HL-60/S4 (cell line): Measurements from ENCODE around the gene HABP4.

ENCODE experiments used
- in situ Hi-C: fragments of 300-500 bp; cut with MboI; formaldehyde crosslinking; loops from 2 replicates; pipeline ENCODE4 v1.14.3; 2022; ENCODE audit warnings: low sequenced_read_pairs

Gene HABP4, protein sequence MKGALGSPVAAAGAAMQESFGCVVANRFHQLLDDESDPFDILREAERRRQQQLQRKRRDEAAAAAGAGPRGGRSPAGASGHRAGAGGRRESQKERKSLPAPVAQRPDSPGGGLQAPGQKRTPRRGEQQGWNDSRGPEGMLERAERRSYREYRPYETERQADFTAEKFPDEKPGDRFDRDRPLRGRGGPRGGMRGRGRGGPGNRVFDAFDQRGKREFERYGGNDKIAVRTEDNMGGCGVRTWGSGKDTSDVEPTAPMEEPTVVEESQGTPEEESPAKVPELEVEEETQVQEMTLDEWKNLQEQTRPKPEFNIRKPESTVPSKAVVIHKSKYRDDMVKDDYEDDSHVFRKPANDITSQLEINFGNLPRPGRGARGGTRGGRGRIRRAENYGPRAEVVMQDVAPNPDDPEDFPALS

GRCh38 chr9:96449845-96450612, at the start of gene HABP4:
Gene HABP4 (plus strand): TSS chr9:96450169. CDS start chr9:96450280, 111 bp downstream.
- in situ Hi-C loops: loop anchor here (10.0 kb wide), 1 partner anchor 215 kb away; no protein-coding TSS in a partner anchor

DNA sequence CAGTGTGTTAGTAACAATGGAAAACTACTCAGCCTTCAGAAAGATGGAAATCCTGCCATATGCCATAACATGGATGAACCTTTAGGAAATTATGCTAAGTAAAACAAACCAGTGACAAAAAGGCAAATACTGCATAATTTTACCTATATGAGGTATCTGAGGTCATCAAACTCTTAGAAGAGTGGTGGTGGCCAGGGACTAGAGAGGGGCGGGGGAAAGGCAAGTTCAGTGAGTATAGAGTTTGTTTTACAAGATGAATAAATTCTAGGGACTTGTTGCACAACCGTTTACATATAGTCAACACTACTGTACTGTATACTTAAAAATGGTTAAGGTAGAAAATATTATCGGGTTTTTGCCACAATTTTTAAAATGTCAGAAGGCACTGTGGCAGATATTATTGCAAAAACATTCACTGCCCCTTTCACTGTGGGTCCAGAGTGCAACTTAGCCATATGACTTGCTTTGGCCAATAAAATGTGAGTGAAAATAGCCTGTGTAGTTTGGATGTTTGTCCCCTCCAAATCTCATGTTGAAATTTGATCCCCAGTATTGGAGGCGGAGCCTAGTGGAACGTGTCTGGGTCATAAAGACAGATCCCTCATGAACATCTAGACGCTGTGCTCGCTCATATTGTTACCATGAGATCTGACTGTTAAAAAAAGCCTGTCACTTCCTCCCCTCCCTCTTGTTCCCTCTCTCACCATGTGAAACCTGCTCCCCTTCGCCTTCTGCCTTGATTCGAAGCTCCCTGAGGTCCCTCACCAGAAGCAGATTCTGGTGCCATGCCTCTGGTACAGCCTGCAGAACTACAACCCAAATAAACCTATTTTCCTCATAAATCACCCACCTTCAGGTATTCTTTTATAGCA, 41.3 kb upstream of the HABP4 start:
- in situ Hi-C loops: no loop called here

DNA sequence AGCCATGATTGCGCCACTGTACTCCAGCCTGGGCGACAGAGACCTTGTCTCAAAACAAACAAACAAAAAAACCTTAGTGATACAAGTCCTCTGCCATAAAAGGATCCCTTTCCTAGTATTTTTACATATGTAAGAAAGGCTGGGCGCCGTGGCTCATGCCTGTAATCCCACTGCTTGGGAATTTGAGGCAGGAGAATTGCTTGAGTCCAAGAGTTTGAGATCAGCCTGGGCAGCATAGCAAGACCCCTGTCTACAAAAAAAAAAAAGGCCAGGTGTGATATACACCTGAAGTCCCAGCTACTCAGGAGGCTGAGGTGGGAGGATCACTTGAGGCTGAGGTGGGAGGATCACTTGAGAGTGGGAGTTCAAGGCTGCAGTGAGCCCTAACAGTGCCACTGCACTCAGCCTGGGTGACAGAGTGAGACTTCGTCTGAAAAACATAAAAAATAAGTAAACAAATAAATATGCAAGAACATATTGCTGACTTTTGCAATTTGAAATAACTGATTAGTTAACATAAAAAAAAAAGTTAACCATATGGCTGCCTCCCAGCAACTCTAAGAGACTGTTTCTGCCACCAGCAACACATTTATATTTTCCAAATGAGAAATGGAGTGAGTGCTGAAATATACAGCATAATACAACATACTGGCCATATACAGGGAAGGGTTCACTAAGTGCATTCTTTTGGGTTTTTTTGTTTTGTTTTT, 38.7 kb upstream of the HABP4 start:
- in situ Hi-C loops: no loop called here

GRCh38 chr9:96412174-96412913, 37.6 kb upstream of the HABP4 start:
- in situ Hi-C loops: no loop called here

GRCh38 chr9:96413302-96414221, 36.4 kb upstream of the HABP4 start:
- in situ Hi-C loops: no loop called here

DNA sequence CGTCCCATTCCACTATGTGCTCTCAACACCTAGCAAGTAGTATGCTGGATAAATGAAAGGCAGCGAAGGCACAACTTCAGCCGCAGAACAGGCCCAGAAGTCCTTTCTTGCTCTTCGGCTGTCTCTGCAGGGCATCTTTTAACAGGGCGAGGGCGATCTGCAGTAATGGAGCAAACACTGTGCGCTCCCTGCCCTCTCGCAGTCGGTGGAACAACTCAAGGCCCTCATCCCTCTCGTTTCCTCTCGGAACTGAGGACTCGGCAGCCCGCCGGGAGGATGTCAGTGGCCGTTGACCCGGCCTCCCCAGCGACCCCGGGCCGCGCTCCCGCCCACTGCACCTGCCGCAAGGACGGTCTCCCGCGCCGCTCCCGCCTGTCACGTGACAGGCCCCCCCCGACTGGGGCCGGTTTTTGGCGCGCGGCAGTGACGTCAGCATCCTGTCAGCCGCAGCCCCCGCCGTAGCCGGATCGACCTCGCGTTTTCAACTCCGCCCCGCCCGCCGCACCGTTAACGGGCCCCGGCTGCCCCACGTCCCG, 32.9 kb upstream of the HABP4 start:
- in situ Hi-C loops: no loop called here

GRCh38 chr9:96417661-96418082, 32.3 kb upstream of the HABP4 start:
- in situ Hi-C loops: no loop called here

DNA sequence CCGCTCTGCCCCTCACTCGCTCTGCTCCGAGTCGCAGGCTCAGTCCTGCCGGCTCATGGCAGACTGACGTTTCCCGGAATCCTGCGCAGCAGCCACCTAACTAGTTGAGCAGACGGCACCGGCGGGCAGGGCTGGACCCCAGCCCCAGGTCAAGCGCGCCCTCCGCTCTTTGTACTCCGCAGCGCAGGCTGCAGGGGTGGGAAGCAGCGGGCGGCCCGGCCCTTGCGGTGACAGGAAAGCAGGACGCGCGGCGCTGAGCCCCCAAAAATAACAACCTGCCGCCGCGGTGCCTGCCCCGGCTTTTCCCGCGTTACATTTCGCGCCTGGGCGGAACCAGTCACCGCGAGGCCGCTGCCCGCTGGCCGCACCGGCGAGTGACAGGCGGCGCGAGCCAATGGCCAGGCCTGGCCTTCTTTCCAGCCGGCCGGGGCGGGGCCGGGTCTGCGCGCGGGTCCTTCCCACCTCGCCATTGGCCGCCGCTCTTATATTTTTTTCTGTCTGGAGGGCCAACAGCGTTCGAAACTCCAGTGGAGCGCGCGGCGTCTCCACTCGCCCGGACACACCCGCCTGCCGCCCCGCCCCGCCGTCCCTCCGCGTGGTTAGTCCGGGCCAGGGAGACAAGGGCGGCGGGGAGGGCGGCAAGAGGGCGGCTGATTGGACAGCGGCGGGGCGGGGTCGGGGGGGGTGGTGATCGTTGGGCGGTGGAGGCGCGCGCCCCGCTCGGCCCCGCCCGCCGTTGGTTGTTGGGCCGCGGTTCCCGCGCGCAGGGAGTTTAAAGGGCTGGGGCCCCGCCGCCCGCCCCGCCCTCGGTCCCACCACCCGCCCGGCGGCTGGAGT, 31.7 kb upstream of the HABP4 start, which contains the start of gene ZNF367:
ZNF367 (minus strand) TSS at position 288 of the 837 bp plus-strand sequence. CDS start 338 bp downstream, outside the sequence.
- in situ Hi-C loops: no loop called here

DNA sequence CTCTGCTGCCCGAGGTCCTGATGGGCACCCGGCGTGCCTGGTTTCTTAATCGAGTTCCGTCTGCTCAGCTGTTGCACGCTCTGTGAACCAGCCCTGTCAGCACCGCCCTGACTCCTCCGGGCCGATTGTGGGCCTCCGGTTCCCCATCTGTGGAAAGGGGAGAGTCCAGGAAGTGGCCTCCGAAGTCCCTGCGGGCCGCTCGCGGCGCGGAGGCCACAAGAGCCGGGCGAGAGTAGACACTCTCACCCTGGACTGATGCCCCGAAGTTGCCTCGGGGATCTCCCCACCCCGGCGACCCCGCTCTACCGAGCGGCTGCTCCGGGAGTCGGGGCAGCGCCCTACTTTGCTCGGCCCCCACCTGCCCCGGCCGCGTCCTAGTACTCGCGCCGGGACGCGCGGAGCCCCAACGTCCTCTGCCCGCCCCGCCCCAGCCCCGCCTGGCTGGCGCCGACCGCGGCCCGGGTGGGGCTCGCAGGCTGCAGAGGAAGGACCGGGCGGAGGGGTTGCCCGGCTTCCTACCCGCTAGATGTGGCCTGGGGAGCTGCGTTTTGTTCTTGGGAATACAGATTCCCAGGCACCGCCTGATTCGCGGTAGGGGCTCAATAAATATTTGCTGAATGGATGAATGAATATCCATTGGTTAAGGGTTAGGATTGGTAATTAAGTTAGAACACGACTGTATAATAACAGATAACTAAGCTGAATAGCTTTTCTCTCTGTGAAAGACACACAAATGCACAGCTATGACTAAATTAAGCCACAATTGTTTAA, 30.9 kb upstream of the HABP4 start:
- in situ Hi-C loops: no loop called here

DNA sequence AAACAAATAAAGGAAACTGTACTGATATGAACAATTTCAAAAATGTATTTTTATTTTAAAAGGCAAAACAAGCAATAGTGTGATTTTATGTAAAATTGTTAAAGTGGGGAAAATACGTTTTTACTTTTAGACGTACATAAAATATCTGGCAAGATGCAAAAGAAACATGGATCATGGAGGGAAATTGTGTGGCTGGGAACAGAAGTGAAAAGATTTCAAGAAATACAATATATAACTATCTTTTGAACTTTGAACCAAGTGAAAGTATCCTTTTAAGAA, 30.3 kb upstream of the HABP4 start:
- in situ Hi-C loops: no loop called here

GRCh38 chr9:96420468-96421219, 29.3 kb upstream of the HABP4 start:
- in situ Hi-C loops: no loop called here

DNA sequence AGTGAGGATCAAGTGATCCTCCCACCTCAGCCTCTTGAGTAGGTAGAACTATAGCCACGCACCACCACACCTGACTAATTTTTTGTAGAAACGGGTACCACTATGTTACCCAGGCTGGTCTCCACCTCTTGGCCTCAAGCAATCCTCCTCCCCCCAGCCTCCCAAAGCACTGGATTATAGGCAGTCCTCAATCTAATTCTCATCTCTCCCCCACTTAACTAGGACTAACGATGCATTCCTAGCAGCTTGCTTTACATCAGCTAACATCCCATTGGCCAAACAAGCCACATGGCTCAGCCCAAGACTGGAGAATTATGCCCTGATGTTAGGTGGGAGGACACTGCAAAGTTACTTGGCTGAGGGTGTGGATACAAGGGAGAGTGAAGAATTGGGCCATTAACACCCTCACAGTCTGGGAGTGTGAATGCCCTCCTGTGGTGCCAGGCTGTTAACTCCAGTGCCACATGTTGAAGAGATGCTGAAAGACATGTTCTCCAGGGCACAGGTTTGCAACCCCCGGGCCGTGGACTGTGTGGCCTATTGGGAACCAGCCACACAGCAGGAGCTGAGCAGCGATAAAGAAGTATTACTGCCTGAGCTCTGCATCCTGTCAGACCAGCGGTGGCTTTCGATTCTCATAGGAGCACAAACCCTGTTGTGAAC, 26.5 kb upstream of the HABP4 start:
- in situ Hi-C loops: no loop called here

- in situ Hi-C loops: no loop called here
Observed at GRCh38 chr9:96423985-96424336, 26.0 kb upstream of the HABP4 start.

- in situ Hi-C loops: no loop called here
Observed at GRCh38 chr9:96425500-96426169, 24.3 kb upstream of the HABP4 start.

- in situ Hi-C loops: no loop called here
Observed at GRCh38 chr9:96429732-96430131, 20.2 kb upstream of the HABP4 start.
